Measurements from ENCODE around the gene LEMD2.

DNA sequence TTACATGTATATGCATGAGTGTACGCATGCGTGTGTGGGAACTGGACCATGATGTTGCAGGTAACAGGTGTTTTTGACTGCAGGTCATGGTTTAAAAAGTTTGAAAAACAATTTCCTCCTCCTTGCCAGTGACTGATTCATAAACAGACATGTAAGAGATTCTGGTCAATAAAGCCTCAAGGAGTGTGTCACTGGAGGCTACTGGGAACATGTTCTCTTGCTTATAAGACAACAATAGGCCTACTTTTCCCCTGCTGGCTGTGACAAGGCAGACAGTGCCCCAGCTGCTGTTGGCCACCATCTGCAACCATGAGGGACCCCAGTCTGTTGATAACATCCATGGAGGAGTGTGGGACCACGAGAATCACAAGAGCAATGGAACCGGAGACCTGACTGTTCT, 12.7 kb downstream of the LEMD2 start:
- TF ChIP-seq CTCF (conservative IDR thresholded peaks at IDR 0.05) (no peak), EZH2 (IDR thresholded peaks at IDR 0.05; ENCODE audit: low read depth) (no peak)

All from PC-9 (cell line).